GM18526 (cell line): ENCODE results near the gene WDR77.

Experiments
- POLR2A ChIP-seq: IDR thresholded peaks from 3 replicates; pipeline ENCODE4 v1.6.1; 2011; ENCODE audit not compliant: insufficient read length; ENCODE audit errors: extremely low read depth

The WDR77 gene

DNA sequence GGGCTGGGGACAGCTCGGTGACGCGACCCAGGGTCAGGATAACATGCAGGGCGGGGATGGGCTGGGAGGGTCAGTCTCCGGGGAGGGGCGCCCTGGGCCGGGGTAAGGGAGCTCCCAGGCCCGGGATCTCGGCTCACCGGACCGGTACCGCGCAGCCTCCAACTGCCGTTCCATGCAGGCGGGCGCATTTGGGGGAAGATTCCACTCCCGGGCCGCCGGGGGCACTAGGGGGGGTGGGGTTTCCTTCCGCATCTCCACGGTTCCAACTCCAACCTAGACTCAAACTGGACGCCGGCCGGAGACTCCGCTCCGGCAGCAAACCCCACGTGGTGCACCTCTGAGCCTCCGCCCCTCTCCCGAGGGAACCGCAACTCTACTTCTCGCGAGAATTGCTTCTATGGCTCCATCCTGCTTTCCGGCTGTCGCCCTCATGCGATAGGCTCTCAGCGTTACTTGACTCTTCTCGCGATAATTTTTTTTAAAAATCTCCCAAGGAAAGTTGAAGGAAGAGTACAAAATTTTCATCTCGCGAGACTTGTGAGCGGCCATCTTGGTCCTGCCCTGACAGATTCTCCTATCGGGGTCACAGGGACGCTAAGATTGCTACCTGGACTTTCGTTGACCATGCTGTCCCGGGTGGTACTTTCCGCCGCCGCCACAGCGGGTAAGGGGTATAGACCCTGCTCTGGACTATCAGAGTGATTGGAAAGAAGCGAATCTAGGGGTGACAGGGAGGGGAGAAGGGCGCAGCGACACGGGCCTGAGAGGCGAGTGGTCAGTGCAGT lies at the start of gene WDR77, which contains the start of gene ATP5PB:
Gene WDR77 (minus strand): TSS at position 339 of the 785 bp plus-strand sequence. CDS start 87 bp downstream, at position 252.
Gene ATP5PB (plus strand): TSS at position 547 of the 785 bp plus-strand sequence. CDS start 78 bp downstream, at position 625.
- TF ChIP-seq POLR2A: peak; percentile 62

DNA sequence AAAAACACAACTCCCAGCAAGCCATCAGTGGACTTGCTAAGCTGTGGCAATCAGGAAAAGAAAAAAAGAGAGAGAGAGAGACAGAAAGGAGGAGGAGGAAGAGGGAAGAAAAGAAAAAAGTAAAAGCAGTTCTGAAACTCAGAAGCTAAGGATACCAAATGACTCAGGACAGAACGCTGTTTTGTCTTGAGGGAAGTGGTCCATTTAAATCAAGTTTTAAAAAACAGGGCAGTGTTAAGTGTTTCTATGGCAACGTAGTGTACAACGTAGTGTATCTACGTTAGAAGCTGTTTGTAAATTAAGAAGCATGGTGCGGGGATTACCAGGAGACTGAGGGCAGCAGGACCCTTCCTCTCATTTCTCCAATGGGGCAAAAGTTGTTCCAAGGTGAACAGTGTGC lies 48.5 kb upstream of the WDR77 start:
- TF ChIP-seq POLR2A: no peak

DNA sequence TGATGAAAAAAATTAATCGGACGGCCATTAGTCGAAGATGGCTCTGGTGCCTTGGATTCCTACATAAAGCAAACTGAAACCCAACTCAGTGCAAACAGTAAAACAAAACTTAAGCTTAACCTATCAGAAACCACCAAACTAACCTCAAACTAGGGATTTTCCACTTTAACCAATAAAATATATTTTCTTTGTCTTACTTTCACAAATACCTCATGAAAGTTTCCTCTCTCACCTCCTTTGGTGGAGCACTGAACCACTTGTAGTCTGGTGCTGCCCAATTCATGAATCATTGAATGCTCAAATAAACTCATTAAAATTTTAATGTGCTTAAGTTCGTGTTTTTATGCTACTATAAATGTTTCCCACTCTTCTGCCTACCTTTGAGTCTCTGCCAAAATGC lies 47.3 kb upstream of the WDR77 start:
- no peak for TF ChIP-seq POLR2A

DNA sequence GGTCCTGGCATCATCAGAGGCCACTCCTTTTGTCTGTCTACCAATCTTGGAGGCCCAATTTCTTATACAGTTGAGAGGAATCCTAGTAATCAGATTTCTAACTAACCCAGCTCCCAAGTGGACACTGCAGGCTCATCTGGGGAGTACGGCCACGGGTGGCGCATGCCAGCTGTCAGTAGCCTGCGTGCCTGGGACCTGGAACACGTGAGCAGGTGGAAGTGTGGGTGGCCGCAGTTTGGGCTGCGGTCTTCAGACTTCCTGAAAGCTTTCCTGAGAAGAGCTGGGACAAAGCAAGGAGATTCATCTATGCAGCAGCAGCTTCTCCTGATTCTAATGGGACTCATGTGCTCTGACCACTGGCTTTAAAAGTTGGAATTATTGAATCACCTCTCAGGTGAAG lies 42.0 kb upstream of the WDR77 start:
- no peak for TF ChIP-seq POLR2A

DNA sequence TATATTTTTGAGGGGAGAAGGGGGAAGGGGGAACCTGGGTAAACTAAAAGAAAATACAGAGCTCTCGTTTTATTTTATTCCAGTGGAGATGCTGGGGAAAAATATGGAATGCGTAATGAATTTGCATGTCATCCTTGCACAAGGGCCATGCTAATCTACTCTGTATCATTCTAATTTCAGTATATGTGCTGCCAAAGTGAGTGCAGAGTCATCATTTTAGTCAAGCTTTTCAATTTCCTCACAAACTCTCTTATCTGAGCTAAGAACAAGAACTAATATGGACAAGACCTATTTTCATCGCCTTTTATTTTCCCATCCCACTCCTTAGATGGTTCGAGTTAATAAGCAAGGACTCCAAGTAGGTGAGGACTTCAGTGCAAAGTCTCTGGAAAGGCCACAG lies 41.2 kb upstream of the WDR77 start:
- TF ChIP-seq POLR2A: no peak

DNA sequence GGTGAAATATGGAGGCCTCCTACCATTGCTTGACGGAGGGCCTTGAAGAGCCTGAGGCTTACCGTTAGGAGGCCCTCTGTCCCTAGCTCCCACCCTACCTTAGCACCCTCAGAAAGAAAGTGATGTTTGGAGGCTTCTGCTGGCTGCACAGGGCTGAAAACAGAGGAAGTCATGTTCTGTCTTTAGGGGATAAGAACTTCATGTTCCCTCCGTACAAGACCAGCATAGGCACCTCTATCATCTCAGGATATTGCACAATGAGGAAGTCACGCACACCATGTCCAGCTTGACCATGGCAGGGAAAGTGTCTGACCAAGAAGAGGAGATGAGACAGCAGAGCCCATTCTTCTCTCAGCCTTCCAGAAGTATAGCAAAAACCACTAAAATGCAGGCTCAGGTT lies 40.5 kb upstream of the WDR77 start:
- no peak for TF ChIP-seq POLR2A

DNA sequence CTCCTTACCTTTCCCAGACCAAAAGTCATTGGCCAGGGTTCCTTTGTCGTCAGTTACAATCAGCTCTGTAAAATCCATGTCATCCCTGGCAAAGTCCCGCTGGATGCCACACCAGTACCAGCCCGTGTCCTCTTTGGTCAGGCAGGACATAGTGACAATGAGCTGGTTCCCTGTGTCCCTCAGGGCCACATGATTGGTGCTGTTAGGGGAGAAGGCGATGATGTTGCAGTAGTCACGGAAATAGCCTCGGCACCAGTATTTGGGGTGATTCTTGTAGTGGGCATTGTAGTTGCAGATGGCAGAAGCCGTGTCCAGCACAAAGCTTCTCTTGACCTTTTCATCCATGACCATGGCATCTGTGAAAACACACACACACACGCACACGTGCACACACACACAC lies 39.6 kb upstream of the WDR77 start:
- TF ChIP-seq POLR2A: no peak

DNA sequence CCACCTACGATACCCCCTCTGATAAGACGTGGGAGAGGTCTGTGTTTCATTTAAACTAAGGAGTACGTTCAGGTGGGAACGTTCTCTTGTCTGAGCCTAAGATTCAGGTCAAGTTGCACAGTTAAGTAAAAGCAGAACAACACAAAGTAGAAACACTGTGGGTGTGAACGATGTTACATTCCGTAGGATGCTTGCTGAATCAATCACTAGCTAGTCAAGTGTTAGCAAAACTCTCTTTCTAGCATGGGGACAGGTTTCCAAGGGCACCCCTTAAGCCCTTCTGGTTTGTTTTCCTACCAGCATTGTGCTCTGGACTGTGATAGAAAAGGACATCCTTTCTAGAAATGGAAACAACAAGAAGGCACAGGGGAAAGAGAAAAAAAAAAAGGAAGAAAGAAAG lies 38.1 kb upstream of the WDR77 start:
- no peak for TF ChIP-seq POLR2A

DNA sequence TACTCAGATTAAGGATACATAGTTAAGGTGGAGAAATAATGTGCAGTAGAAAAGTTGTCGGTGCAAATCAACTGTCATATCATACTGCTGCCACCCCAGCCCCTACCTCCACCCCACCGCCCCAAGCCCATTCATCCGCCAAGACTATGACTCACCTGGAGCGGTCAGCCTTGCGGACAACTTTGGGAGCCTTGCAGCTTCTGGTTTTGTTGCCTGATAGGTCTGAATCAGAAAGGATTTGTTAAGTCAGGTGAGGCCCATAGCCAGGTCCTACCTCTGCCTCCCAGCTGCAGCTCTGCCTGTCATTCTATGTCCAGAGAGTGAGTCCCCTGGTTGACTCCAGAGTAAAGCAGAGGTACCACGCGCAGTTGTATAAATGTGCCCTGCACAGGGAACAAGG lies 37.4 kb upstream of the WDR77 start:
- TF ChIP-seq POLR2A: no peak

DNA sequence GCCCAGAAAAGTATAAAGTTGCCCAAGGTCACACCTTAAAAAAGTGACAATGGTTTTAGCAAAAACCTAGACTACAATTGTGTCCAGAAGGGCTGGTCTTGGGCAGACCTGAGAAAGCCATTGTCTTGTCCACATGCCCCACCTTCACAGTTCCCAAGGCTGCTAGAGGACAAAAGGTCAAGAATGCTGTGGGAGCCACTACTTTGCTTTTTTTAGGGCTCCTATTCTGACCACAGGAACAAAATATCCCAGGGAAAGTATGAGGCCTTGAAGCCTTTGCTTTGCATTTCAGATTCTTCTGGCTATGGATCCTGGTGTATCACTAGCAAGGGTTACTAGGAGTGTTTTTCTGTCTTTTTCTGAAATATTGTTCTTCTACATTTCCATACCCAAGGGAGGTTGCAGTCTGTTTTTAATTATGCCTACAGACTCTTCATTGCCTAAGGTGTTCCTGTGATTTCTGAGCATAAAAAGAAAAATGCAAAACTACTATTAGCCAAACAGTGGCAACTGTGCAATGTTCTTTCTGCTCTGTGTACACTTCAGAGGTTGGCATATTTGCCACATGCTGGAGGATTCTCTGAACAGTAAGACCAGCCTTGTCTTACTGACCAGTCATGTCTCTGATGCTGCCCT lies 35.5 kb upstream of the WDR77 start:
- no peak for TF ChIP-seq POLR2A

DNA sequence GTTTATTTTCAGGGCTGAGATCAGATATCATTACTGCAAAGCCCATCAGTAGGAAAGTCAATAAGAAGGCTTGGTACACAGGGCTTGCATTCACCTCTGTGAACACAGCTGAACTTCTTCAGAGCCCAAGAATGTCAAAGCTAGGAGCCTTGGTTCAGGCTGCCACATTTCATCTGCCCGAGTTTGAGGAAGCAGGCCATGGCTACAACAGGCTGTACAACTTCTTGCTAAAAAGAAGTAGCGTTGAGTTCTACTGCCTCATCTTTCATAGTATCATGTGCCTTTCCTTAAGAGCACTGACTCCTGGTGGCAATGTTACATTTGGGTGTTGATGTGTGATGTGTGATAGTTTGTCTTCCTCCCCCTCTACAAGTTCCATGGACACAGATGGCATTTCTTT lies 34.8 kb upstream of the WDR77 start:
- no peak for TF ChIP-seq POLR2A

DNA sequence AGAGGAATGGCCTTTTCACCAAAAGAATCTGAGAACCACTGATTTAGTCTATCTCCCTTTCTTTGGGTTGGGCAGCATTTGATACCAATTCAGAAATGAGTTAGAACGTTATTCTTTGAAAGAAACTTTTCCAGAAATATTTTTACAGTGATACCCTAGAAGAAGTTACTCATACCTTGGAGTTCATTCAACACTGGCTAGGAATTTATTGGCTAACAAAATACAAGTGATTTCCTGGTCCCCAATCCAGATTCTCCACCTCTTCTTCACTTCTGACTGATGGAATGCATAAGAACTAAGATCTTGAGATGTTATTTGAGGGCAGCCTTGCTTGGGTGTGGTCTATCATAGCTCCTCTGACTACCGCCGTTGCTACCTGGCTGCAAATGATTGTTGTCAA lies 34.1 kb upstream of the WDR77 start:
- TF ChIP-seq POLR2A: no peak

DNA sequence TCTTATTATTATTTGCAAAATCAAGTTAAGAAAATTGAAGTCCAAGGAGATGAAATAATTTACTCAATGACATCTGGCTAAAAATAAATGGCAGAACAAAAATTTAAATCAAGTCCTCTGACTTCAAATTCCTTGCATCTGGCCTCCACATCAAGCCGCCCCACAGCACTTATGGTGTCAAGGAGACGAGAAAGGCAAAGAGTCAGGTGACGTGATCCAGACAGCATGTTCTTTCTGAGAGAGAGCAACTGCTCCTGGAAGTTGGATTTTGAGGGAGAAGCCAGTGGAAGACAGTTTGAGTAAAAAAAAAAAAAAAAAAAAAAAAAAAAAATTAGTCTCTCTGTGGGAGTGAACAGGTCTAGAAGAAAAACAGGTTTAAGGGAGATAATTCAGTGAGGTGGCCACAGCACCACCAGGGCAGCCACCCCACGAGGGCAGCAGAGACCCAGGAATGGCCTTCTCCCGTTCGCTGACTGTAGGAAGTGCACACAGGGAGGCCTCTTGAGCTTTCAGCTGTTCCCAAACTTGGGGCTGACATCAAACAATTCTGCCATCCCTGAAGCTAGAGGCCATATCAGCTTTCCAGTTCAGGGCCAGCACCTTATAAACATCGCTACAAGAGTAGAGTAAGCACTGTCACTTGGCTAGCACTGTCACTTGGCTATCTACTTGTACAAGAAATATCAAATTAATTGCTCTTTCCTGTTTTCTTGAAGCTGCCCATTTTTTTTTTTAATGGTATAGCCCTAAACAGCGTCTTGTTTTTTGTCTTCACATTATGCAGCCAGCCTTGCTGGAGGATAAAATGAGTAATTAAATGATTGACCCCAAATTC lies 32.5 kb upstream of the WDR77 start:
- no peak for TF ChIP-seq POLR2A

DNA sequence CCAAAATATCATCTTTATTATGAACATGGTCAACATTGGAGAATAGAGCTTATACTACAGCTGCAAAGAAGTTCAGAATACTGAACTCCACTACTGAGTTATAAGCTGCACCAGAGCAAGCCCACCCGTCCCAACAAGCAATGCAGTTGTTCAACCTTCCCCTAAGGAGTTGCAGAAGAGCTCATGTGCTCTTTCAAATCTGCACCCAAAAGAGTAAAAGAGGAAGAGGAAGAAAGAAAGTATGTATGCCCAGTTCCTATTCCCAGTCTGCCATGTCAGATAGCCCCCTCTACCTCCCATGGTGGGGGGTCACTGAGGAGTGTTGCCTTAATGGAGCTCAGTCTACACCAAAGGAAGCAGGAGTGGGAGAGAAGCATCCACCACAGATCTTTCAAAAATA lies 31.6 kb upstream of the WDR77 start:
- TF ChIP-seq POLR2A: no peak

DNA sequence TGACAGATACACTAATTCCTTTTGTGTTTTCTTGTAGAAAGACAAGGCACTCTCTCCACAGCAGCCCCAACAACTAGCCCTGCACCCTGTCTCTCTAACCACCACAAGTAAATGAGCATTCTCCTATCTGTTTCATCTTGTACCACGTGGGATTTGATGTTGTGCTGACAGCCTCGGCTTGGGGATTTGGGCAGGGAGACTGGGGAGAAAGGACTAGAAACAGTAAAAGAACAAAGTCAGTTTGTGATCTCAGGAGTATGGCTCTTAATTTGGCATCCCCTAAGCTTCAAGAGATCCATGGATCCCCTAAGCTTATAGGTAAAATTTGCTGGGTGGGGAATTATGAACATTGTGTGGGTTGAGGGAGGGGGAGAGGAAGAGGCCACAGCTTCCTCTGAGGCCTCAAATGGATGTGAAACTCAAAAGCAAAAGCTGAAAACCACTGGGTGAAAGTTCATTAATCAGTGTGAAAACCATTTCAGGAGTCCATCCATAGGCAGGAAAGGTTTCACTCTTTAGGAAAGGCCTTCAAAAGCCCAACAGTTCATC lies 27.8 kb upstream of the WDR77 start:
- TF ChIP-seq POLR2A: no peak

DNA sequence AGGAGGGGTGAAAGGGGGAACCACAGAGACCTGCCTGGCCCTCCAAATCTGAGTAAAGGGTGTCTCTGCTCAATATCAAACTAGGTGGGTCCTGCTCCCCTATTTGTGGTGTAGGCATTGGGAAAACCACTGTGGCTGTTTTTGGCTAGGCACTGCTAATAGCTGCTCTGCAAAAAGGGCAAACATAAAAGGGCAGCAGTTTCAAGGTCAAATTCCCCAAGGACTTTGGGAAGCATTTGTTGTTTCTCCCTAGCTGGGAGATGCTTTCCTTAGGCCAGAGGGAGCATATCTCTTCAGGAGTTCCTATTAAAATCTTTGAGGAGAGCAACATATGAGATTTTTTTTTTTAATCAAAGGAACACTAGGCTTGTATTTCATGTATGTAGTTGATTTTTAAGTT lies 27.2 kb upstream of the WDR77 start:
- TF ChIP-seq POLR2A: no peak

DNA sequence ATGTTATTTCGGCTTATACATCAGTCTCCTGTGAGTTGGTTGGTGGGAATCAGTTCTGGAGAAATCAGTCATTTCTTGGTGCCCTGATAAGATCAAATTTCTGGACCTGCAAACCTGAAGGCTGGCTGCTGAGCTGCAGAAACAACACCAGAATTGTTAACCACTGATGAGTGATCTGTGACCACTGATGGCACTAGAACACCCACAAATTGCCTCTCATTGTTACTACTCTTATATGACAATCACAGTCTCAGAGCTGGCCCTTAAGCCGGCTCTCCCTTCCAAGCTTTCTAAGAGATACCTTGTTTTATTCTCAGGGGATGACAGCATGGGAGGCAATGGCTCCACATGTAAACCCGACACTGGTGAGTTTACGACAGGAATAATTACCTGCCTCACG lies 26.6 kb upstream of the WDR77 start:
- no peak for TF ChIP-seq POLR2A
